ENCODE measurements around the gene FLT4. TPM values are rescaled to one million over a fixed set of nuclear protein-coding genes. Genes with fewer than 3 reads are reported as not detected.

The FLT4 gene
- total and polyA plus RNA-seq, 4 donors: 3.9 to 10.1 (median 8.0) TPM

- no peak overlapping the region for H3K27ac ChIP-seq (ENCODE audit: low read depth, low read length)
- no peaks in the 10 kb centered on the region for H3K9me3 ChIP-seq (ENCODE audit: control insufficient read depth, insufficient read depth, low read length)
- H3K4me3 ChIP-seq (ENCODE audit: low read depth, low read length): no peak overlapping the region
- WGBS (ENCODE audit: insufficient coverage): 89% methylated on average over 12 of the region's 12 CpGs
- DNase-seq (ENCODE audit: low read depth in 4 of 6, low spot score in 6 of 6): no peak
- no peaks in the 10 kb centered on the region for H3K36me3 ChIP-seq (ENCODE audit: control insufficient read depth, insufficient read depth, low read length)
- H3K4me1 ChIP-seq (ENCODE audit: control insufficient read depth, insufficient read depth, low read length): no peaks in the 10 kb centered on the region
- peaks cover 19% of the 10 kb centered on the region for H3K27me3 ChIP-seq (ENCODE audit: control insufficient read depth, insufficient read depth, low read length)
Observed at GRCh38 chr5:180596115-180596667, 53.2 kb downstream of the FLT4 start.

GRCh38 chr5:180595381-180596114 is 53.9 kb downstream of the FLT4 start:
- peaks cover 5% of the 10 kb centered on the region for H3K4me1 ChIP-seq (ENCODE audit: control insufficient read depth, insufficient read depth, low read length)
- H3K27ac ChIP-seq (ENCODE audit: low read depth, low read length): no peak overlapping the region
- no peak overlapping the region for H3K4me3 ChIP-seq (ENCODE audit: low read depth, low read length)
- H3K9me3 ChIP-seq (ENCODE audit: control insufficient read depth, insufficient read depth, low read length): no peaks in the 10 kb centered on the region
- no peak for DNase-seq (ENCODE audit: low read depth in 4 of 6, low spot score in 6 of 6)
- peaks cover 23% of the 10 kb centered on the region for H3K27me3 ChIP-seq (ENCODE audit: control insufficient read depth, insufficient read depth, low read length)
- no peaks in the 10 kb centered on the region for H3K36me3 ChIP-seq (ENCODE audit: control insufficient read depth, insufficient read depth, low read length)
- WGBS (ENCODE audit: insufficient coverage): 84% methylated on average over 25 of the region's 25 CpGs

- H3K27me3 ChIP-seq (ENCODE audit: control insufficient read depth, insufficient read depth, low read length): peaks cover 28% of the 10 kb centered on the region
- H3K9me3 ChIP-seq (ENCODE audit: control insufficient read depth, insufficient read depth, low read length): no peaks in the 10 kb centered on the region
- no peaks in the 10 kb centered on the region for H3K36me3 ChIP-seq (ENCODE audit: control insufficient read depth, insufficient read depth, low read length)
- WGBS (ENCODE audit: insufficient coverage): 91% methylated on average over 1 of the region's 2 CpGs
- no peak overlapping the region for H3K27ac ChIP-seq (ENCODE audit: low read depth, low read length)
- peaks cover 10% of the 10 kb centered on the region for H3K4me1 ChIP-seq (ENCODE audit: control insufficient read depth, insufficient read depth, low read length)
- DNase-seq (ENCODE audit: low read depth in 4 of 6, low spot score in 6 of 6): no peak
- no peak overlapping the region for H3K4me3 ChIP-seq (ENCODE audit: low read depth, low read length)
Observed at GRCh38 chr5:180595046-180595379, 54.4 kb downstream of the FLT4 start.

- Histone ChIP-seq H3K27ac (ENCODE audit: low read depth, low read length) (no peak overlapping the region), H3K4me3 (ENCODE audit: low read depth, low read length) (no peak overlapping the region), H3K27me3 (ENCODE audit: control insufficient read depth, insufficient read depth, low read length) (peaks cover 32% of the 10 kb centered on the region), H3K9me3 (ENCODE audit: control insufficient read depth, insufficient read depth, low read length) (no peaks in the 10 kb centered on the region), H3K36me3 (ENCODE audit: control insufficient read depth, insufficient read depth, low read length) (no peaks in the 10 kb centered on the region), H3K4me1 (ENCODE audit: control insufficient read depth, insufficient read depth, low read length) (peaks cover 14% of the 10 kb centered on the region)
- DNase-seq (ENCODE audit: low read depth in 4 of 6, low spot score in 6 of 6): no peak
- 88% methylated on average over 17 of the region's 17 CpGs for WGBS (ENCODE audit: insufficient coverage)
Observed at GRCh38 chr5:180594311-180595045, 54.9 kb downstream of the FLT4 start.

- DNase-seq (ENCODE audit: low read depth in 4 of 6, low spot score in 6 of 6): no peak
- H3K27me3 ChIP-seq (ENCODE audit: control insufficient read depth, insufficient read depth, low read length): peaks cover 32% of the 10 kb centered on the region
Observed at GRCh38 chr5:180593446-180594206, 55.8 kb downstream of the FLT4 start.

GRCh38 chr5:180592176-180592575 is 57.2 kb downstream of the FLT4 start:
- peaks cover 32% of the 10 kb centered on the region for H3K27me3 ChIP-seq (ENCODE audit: control insufficient read depth, insufficient read depth, low read length)
- DNase-seq (ENCODE audit: low read depth in 4 of 6, low spot score in 6 of 6): no peak
- H3K27ac ChIP-seq (ENCODE audit: low read depth, low read length): no peak overlapping the region
- H3K4me3 ChIP-seq (ENCODE audit: low read depth, low read length): no peak overlapping the region
- no peaks in the 10 kb centered on the region for H3K9me3 ChIP-seq (ENCODE audit: control insufficient read depth, insufficient read depth, low read length)
- no peaks in the 10 kb centered on the region for H3K36me3 ChIP-seq (ENCODE audit: control insufficient read depth, insufficient read depth, low read length)
- peaks cover 14% of the 10 kb centered on the region for H3K4me1 ChIP-seq (ENCODE audit: control insufficient read depth, insufficient read depth, low read length)
- 60% methylated on average over 5 of the region's 10 CpGs for WGBS (ENCODE audit: insufficient coverage)

More at GRCh38 chr5:180593446-180594206, 55.8 kb downstream of the FLT4 start:
- H3K4me1 ChIP-seq (ENCODE audit: control insufficient read depth, insufficient read depth, low read length): peaks cover 14% of the 10 kb centered on the region
- H3K4me3 ChIP-seq (ENCODE audit: low read depth, low read length): no peak overlapping the region
- no peaks in the 10 kb centered on the region for H3K36me3 ChIP-seq (ENCODE audit: control insufficient read depth, insufficient read depth, low read length)
- no peaks in the 10 kb centered on the region for H3K9me3 ChIP-seq (ENCODE audit: control insufficient read depth, insufficient read depth, low read length)
- no peak overlapping the region for H3K27ac ChIP-seq (ENCODE audit: low read depth, low read length)
- 85% methylated on average over 15 of the region's 19 CpGs for WGBS (ENCODE audit: insufficient coverage)

GRCh38 chr5:180591311-180591887 is 58.0 kb downstream of the FLT4 start, which contains the start of gene SCGB3A1:
Gene SCGB3A1, minus strand, starts transcription at chr5:180591499. Its CDS starts 37 bp downstream, at chr5:180591462.
- H3K27me3 ChIP-seq (ENCODE audit: control insufficient read depth, insufficient read depth, low read length): peaks cover 32% of the 10 kb centered on the region
- no peaks in the 10 kb centered on the region for H3K9me3 ChIP-seq (ENCODE audit: control insufficient read depth, insufficient read depth, low read length)
- no peaks in the 10 kb centered on the region for H3K36me3 ChIP-seq (ENCODE audit: control insufficient read depth, insufficient read depth, low read length)
- H3K4me1 ChIP-seq (ENCODE audit: control insufficient read depth, insufficient read depth, low read length): peaks cover 14% of the 10 kb centered on the region
- 4% methylated on average over 60 of the region's 60 CpGs for WGBS (ENCODE audit: insufficient coverage)
- no peak within 1 kb of the TSS for H3K27ac ChIP-seq (ENCODE audit: low read depth, low read length)
- DNase-seq (ENCODE audit: low read depth in 4 of 6, low spot score in 6 of 6): peak in 1 of 6 donors; percentile 3
- H3K4me3 ChIP-seq (ENCODE audit: low read depth, low read length): no peak within 1 kb of the TSS

GRCh38 chr5:180590543-180591310 is 58.7 kb downstream of the FLT4 start:
- WGBS (ENCODE audit: insufficient coverage): 2% methylated on average over 63 of the region's 63 CpGs
- no peak overlapping the region for H3K27ac ChIP-seq (ENCODE audit: low read depth, low read length)
- DNase-seq (ENCODE audit: low read depth in 4 of 6, low spot score in 6 of 6): peak in 1 of 6 donors; percentile 4

More at GRCh38 chr5:180590543-180591310, 58.7 kb downstream of the FLT4 start:
- Histone ChIP-seq H3K4me3 (ENCODE audit: low read depth, low read length) (no peak overlapping the region), H3K27me3 (ENCODE audit: control insufficient read depth, insufficient read depth, low read length) (peaks cover 32% of the 10 kb centered on the region), H3K4me1 (ENCODE audit: control insufficient read depth, insufficient read depth, low read length) (peaks cover 14% of the 10 kb centered on the region), H3K9me3 (ENCODE audit: control insufficient read depth, insufficient read depth, low read length) (no peaks in the 10 kb centered on the region), H3K36me3 (ENCODE audit: control insufficient read depth, insufficient read depth, low read length) (no peaks in the 10 kb centered on the region)

Measured in spinal cord (tissue), 10 donors.